VCaP (cell line): Measurements from ENCODE around the gene ACTA1.

Experiments
- H3K27ac ChIP-seq: fragments of 450-650 bp; 2 replicates; pipeline ENCODE4 v1.5.1; 2017
- TF ChIP-seq, protein P1 (sequence below): fragments of 450-650 bp; conservative IDR thresholded peaks from 2 replicates; pipeline ENCODE4 v1.5.1; 2017; ENCODE audit warnings: mild to moderate bottlenecking, moderate library complexity

The ACTA1 gene

DNA sequence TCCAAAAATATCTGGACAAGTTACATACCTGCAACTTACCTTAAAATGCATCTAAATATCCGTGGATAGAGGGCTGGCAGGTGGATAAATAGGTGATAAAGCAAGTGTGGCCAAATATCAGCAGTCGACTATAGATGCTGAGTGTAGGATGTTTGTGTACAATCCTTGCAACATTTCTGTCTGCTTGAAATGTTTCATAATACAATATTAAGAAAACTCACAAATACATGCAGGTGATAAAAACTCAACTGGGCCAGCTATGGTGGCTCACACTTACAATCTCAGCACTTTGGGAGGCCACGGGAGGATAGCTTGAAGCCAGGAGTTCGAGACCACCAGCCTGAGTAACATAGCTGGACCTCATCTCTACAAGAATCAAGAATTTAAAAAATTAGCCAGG, 41.0 kb downstream of the ACTA1 start:
- TF ChIP-seq, protein P1, sequence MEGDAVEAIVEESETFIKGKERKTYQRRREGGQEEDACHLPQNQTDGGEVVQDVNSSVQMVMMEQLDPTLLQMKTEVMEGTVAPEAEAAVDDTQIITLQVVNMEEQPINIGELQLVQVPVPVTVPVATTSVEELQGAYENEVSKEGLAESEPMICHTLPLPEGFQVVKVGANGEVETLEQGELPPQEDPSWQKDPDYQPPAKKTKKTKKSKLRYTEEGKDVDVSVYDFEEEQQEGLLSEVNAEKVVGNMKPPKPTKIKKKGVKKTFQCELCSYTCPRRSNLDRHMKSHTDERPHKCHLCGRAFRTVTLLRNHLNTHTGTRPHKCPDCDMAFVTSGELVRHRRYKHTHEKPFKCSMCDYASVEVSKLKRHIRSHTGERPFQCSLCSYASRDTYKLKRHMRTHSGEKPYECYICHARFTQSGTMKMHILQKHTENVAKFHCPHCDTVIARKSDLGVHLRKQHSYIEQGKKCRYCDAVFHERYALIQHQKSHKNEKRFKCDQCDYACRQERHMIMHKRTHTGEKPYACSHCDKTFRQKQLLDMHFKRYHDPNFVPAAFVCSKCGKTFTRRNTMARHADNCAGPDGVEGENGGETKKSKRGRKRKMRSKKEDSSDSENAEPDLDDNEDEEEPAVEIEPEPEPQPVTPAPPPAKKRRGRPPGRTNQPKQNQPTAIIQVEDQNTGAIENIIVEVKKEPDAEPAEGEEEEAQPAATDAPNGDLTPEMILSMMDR = no peak
- no peak overlapping the region for H3K27ac ChIP-seq

- TF ChIP-seq, protein P1 = no peak
- no peak overlapping the region for H3K27ac ChIP-seq
Measured at GRCh38 chr1:229390130-229390529, 43.8 kb downstream of the ACTA1 start.

DNA sequence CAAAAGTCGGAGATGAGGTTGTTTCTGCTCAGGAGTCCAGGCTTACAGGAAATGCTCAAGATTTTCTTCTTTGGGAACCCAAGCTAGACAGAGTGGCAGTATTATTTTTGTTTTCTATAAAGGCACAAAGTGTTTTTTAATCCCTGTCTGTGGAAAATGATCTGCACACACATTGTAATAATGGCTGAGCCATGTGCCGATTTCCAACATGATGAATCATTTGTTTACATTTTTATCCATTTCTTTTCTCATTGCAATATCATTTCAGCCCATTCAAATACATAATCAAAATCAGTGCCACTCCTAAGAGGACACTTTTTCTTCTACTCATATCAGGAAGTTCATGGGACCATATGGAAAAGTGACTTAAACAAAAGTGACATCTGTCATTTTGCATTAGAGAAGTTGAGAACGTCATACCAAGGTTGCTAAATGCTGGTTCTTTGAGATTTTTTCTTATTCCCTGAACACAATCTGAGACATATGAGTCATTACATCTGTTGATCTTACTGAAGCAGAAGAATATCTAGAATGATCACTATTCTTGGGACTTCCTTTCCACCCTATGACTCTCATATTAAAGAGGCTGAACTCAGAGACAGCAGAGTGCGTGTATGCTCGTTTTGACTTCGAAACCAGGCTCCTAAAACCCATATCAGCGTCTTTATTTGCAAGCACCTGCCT, 44.9 kb downstream of the ACTA1 start:
- no peak overlapping the region for H3K27ac ChIP-seq
- TF ChIP-seq, protein P1 = no peak

GRCh38 chr1:229385853-229386456, 47.9 kb downstream of the ACTA1 start:
- H3K27ac ChIP-seq = no peak overlapping the region
- TF ChIP-seq, protein P1 = no peak

GRCh38 chr1:229384822-229385221, 49.1 kb downstream of the ACTA1 start:
- TF ChIP-seq, protein P1 = no peak
- H3K27ac ChIP-seq = no peak overlapping the region

DNA sequence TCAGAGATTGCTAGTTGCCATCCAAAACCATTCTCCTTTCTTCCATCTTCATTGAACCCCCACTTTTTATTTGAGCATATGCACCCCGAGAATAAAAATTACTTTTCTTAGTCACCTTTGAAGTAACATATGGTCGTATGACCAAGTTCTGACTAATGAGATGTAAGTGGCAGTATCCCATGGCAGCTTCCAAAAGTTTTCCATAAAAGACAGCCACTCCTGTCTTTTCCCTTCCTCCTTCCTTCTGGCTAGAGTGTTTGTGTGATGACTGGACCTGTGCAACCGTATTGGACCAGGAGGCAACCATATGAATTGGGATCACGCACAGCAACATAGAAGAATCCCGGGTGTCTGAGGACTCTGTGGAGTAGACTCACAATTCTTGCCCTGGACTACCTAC, 49.9 kb downstream of the ACTA1 start:
- H3K27ac ChIP-seq = no peak overlapping the region

DNA sequence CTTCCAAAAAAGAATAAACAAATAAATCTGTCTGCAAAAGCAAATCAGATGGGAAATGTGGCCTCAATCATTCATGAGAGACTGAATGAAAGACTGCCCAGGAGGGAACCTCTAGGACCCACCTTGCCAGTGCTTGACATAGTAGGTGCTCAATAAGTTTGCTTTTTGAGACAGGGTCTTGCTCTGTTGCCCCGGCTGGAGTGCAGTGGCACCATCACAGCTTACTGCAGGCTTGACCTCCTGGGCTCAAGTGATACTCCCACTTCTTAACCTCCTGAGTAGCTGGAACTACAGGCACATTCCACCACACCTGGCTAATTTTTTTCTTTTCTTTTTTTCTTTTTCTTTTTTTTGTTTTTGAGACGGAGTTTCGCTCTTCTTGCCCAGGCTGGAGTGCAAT, 50.7 kb downstream of the ACTA1 start:
- TF ChIP-seq, protein P1 = no peak
- no peak overlapping the region for H3K27ac ChIP-seq

More for the DNA sequence above, 49.9 kb downstream of the ACTA1 start:
- TF ChIP-seq, protein P1 = no peak
